Measurements from ENCODE around the gene ZNF862. TPM values are rescaled to one million over a fixed set of nuclear protein-coding genes. Genes with fewer than 3 reads are reported as not detected.

The ZNF862 gene
- total RNA-seq, 1 experiment from 2014 or later, result 5.7 TPM

GRCh38 chr7:149822353-149822943, 15.7 kb upstream of the ZNF862 start:
- Histone ChIP-seq H3K27me3 (replicated peaks; ENCODE audit: insufficient read depth, low read depth, low read length, poor library complexity) (no peaks in the 10 kb centered on the region), H3K9me3 (ENCODE audit: low read depth, low read length, poor library complexity, severe bottlenecking) (no peaks in the 10 kb centered on the region), H3K36me3 (ENCODE audit: insufficient read depth, low read length, poor library complexity, severe bottlenecking) (no peaks in the 10 kb centered on the region), H3K4me1 (ENCODE audit: insufficient read depth, low read length, poor library complexity, severe bottlenecking) (no peaks in the 10 kb centered on the region), H3K27ac (ENCODE audit: low read depth, low read length, poor library complexity, severe bottlenecking) (no peak overlapping the region), H3K4me3 (ENCODE audit: low read depth, low read length, poor library complexity, severe bottlenecking) (no peak overlapping the region)
- BruUV-seq (replicated peaks), result no TSS peak
- no peak for DNase-seq (ENCODE audit: low spot score)
- ChIA-PET POLR2A (ENCODE audit: low non-redundant PET) (no interaction called here), CTCF (no interaction called here)
- intact Hi-C loops (cut with micrococcal nuclease; ENCODE audit: unreplicated experiment), result no loop called here
- TF ChIP-seq CTCF (conservative IDR thresholded peaks at IDR 0.05; ENCODE audit: low read depth, low read length), result no peak
- TF ChIP-seq EZH2 (IDR thresholded peaks at IDR 0.05; ENCODE audit: borderline replicate concordance, low read depth, low read length, poor library complexity, severe bottlenecking), result no peak

- ChIA-PET CTCF (no interaction called here), POLR2A (ENCODE audit: low non-redundant PET) (no interaction called here)
- no peak overlapping the region for H3K4me3 ChIP-seq (ENCODE audit: low read depth, low read length, poor library complexity, severe bottlenecking)
Measured at GRCh38 chr7:149823191-149823630, 15.0 kb upstream of the ZNF862 start.

GRCh38 chr7:149823631-149824199, 14.5 kb upstream of the ZNF862 start:
- DNase-seq (ENCODE audit: low spot score), result no peak
- Histone ChIP-seq H3K27me3 (replicated peaks; ENCODE audit: insufficient read depth, low read depth, low read length, poor library complexity) (no peaks in the 10 kb centered on the region), H3K27ac (ENCODE audit: low read depth, low read length, poor library complexity, severe bottlenecking) (no peak overlapping the region), H3K9me3 (ENCODE audit: low read depth, low read length, poor library complexity, severe bottlenecking) (no peaks in the 10 kb centered on the region), H3K4me1 (ENCODE audit: insufficient read depth, low read length, poor library complexity, severe bottlenecking) (no peaks in the 10 kb centered on the region), H3K4me3 (ENCODE audit: low read depth, low read length, poor library complexity, severe bottlenecking) (no peak overlapping the region), H3K36me3 (ENCODE audit: insufficient read depth, low read length, poor library complexity, severe bottlenecking) (no peaks in the 10 kb centered on the region)
- no peak for TF ChIP-seq EZH2 (IDR thresholded peaks at IDR 0.05; ENCODE audit: borderline replicate concordance, low read depth, low read length, poor library complexity, severe bottlenecking)
- no peak for TF ChIP-seq CTCF (conservative IDR thresholded peaks at IDR 0.05; ENCODE audit: low read depth, low read length)
- ChIA-PET POLR2A (ENCODE audit: low non-redundant PET) (no interaction called here), CTCF (no interaction called here)
- intact Hi-C loops (cut with micrococcal nuclease; ENCODE audit: unreplicated experiment), result no loop called here
- BruUV-seq (replicated peaks), result no TSS peak

More at GRCh38 chr7:149823191-149823630, 15.0 kb upstream of the ZNF862 start:
- Histone ChIP-seq H3K9me3 (ENCODE audit: low read depth, low read length, poor library complexity, severe bottlenecking) (no peaks in the 10 kb centered on the region), H3K36me3 (ENCODE audit: insufficient read depth, low read length, poor library complexity, severe bottlenecking) (no peaks in the 10 kb centered on the region), H3K4me1 (ENCODE audit: insufficient read depth, low read length, poor library complexity, severe bottlenecking) (no peaks in the 10 kb centered on the region), H3K27me3 (replicated peaks; ENCODE audit: insufficient read depth, low read depth, low read length, poor library complexity) (no peaks in the 10 kb centered on the region), H3K27ac (ENCODE audit: low read depth, low read length, poor library complexity, severe bottlenecking) (no peak overlapping the region)
- intact Hi-C loops (cut with micrococcal nuclease; ENCODE audit: unreplicated experiment), result no loop called here
- BruUV-seq (replicated peaks), result no TSS peak
- DNase-seq (ENCODE audit: low spot score), result no peak
- no peak for TF ChIP-seq CTCF (conservative IDR thresholded peaks at IDR 0.05; ENCODE audit: low read depth, low read length)
